HEK293T (cell line): ENCODE measurements around the gene ZNF614.
A peak's percentile ranks its signal among the peaks of the same experiment; 100 is the strongest.
"Not testable (repeated sequence)": the region's sequence is repeated elsewhere in the genome, so short reads cannot be mapped to it uniquely, and the experiment has no call there.

Experiments
- CTCF ChIA-PET: fragments of 350-600 bp; formaldehyde crosslinking; extraction: SDS; loops from one replicate; lab custom pipeline; 2021; ENCODE audit warnings: antibody characterized with exemption, inconsistent platforms; lab: Yijun Ruan, JAX
- POLR2A ChIA-PET: fragments of 350-600 bp; formaldehyde crosslinking; extraction: SDS; loops from one replicate; lab custom pipeline; 2020; ENCODE audit warnings: antibody characterized with exemption, inconsistent platforms; lab: Yijun Ruan, JAX
- DNase-seq: peaks from one replicate; pipeline ENCODE4 v3.0.0; 2012; ENCODE audit warnings: mixed read lengths; ENCODE audit errors: extremely low spot score
- ARNT ChIP-seq: fragments of 450-650 bp; IDR thresholded peaks from 2 replicates; pipeline ENCODE4 v1.6.1; 2017; ENCODE audit warnings: mild to moderate bottlenecking
- BHLHE40 ChIP-seq: fragments of 450-650 bp; IDR thresholded peaks from 2 replicates; pipeline ENCODE4 v1.6.1; 2016; ENCODE audit warnings: mild to moderate bottlenecking, moderate library complexity, borderline replicate concordance
- CTBP1 ChIP-seq: fragments of 450-650 bp; IDR thresholded peaks from 2 replicates; pipeline ENCODE4 v1.6.1; 2016; ENCODE audit warnings: borderline replicate concordance
- ELF4 ChIP-seq: fragments of 450-650 bp; IDR thresholded peaks from 2 replicates; pipeline ENCODE4 v1.6.1; 2017; ENCODE audit warnings: antibody characterized with exemption
- FOXA1 ChIP-seq: fragments of 450-650 bp; IDR thresholded peaks from 2 replicates; pipeline ENCODE4 v1.6.1; 2016; ENCODE audit warnings: mild to moderate bottlenecking
- FOXK2 ChIP-seq: fragments of 450-650 bp; IDR thresholded peaks from 2 replicates; pipeline ENCODE4 v1.6.1; 2016; ENCODE audit warnings: mild to moderate bottlenecking
- FOXM1 ChIP-seq: fragments of 450-650 bp; IDR thresholded peaks from 2 replicates; pipeline ENCODE4 v1.6.1; 2017; ENCODE audit warnings: mild to moderate bottlenecking, borderline replicate concordance
- HDGF ChIP-seq: fragments of 450-650 bp; IDR thresholded peaks from 2 replicates; pipeline ENCODE4 v1.6.1; 2017; ENCODE audit warnings: antibody characterized with exemption, borderline replicate concordance
- L3MBTL2 ChIP-seq: fragments of 450-650 bp; conservative IDR thresholded peaks from 2 replicates; pipeline ENCODE4 v1.6.1; 2016; ENCODE audit warnings: mild to moderate bottlenecking
- LEF1 ChIP-seq: fragments of 450-650 bp; IDR thresholded peaks from 2 replicates; pipeline ENCODE4 v1.6.1; 2017; ENCODE audit warnings: mild to moderate bottlenecking, borderline replicate concordance
- NFRKB ChIP-seq: fragments of 450-650 bp; IDR thresholded peaks from 2 replicates; pipeline ENCODE4 v1.6.1; 2016; ENCODE audit warnings: mild to moderate bottlenecking, moderate library complexity
- PKNOX1 ChIP-seq: fragments of 450-650 bp; IDR thresholded peaks from 2 replicates; pipeline ENCODE4 v1.6.1; 2016
- SP1 ChIP-seq: fragments of 450-650 bp; IDR thresholded peaks from 2 replicates; pipeline ENCODE4 v1.6.1; 2017
- SUZ12 ChIP-seq: fragments of 450-650 bp; IDR thresholded peaks from 2 replicates; pipeline ENCODE4 v1.6.1; 2016; ENCODE audit warnings: mild to moderate bottlenecking
- TARDBP ChIP-seq: fragments of 450-650 bp; IDR thresholded peaks from 2 replicates; pipeline ENCODE4 v1.6.1; 2016
- ZNF384 ChIP-seq: fragments of 450-650 bp; IDR thresholded peaks from 2 replicates; pipeline ENCODE4 v1.6.1; 2016

The ZNF614 gene

GRCh38 chr19:52028027-52028779 is at the start of gene ZNF614:
Gene ZNF614, minus strand, starts transcription at chr19:52028379. Its CDS starts 2,634 bp downstream, at chr19:52025745.
- DNase-seq, result peak; percentile 82
- ChIA-PET POLR2A (interaction anchor here (0.7 to 1.2 kb wide), 2 partner anchors 20 to 21 kb away, joined by 3 to 10 read pairs; partner anchors contain the start of genes ZNF432 and ZNF615), CTCF (no interaction called here)
- no peak for TF ChIP-seq SP1
- peak; percentile 92 for TF ChIP-seq L3MBTL2
- TF ChIP-seq FOXA1, result no peak
- TF ChIP-seq BHLHE40, result no peak
- TF ChIP-seq NFRKB, result peak; percentile 62
- no peak for TF ChIP-seq PKNOX1
- no peak for TF ChIP-seq ARNT
- no peak for TF ChIP-seq SUZ12
- no peak for TF ChIP-seq ZNF384
- no peak for TF ChIP-seq FOXK2
- TF ChIP-seq ELF4, result peak; percentile 40; the same call in 1 of the 2 replicates
- TF ChIP-seq CTBP1, result no peak
- TF ChIP-seq HDGF, result no peak

- no peak for DNase-seq
- POLR2A ChIA-PET, result no interaction called here
- no peak for TF ChIP-seq LEF1
- TF ChIP-seq SP1, result no peak
- TF ChIP-seq FOXA1, result no peak
- no peak for TF ChIP-seq CTBP1
- no peak for TF ChIP-seq SUZ12
- no peak for TF ChIP-seq HDGF
- TF ChIP-seq PKNOX1, result no peak
- TF ChIP-seq NFRKB, result no peak
- TF ChIP-seq ARNT, result no peak
- TF ChIP-seq L3MBTL2, result no peak
- no peak for TF ChIP-seq FOXK2
- TF ChIP-seq BHLHE40, result no peak
- CTCF ChIA-PET, result no interaction called here
Measured at GRCh38 chr19:52070496-52070895, 42.3 kb upstream of the ZNF614 start.

- no peak for DNase-seq
- TF ChIP-seq L3MBTL2 (no peak), FOXM1 (no peak), PKNOX1 (no peak), HDGF (no peak), CTBP1 (no peak), FOXA1 (no peak), SP1 (no peak)
- ChIA-PET CTCF (no interaction called here), POLR2A (no interaction called here)
Measured at GRCh38 chr19:52069653-52070052, 41.5 kb upstream of the ZNF614 start.

- CTCF ChIA-PET, result no interaction called here
- POLR2A ChIA-PET, result no interaction called here
- TF ChIP-seq TARDBP (no peak), HDGF (no peak), ARNT (no peak), NFRKB (no peak)
- DNase-seq, result no peak
Measured at GRCh38 chr19:52066258-52066863, 38.2 kb upstream of the ZNF614 start.

GRCh38 chr19:52065399-52065798 is 37.2 kb upstream of the ZNF614 start:
- no peak for DNase-seq
- TF ChIP-seq ELF4 (no peak), BHLHE40 (no peak), ZNF384 (no peak), FOXM1 (no peak), LEF1 (no peak), L3MBTL2 (no peak), ARNT (no peak), FOXK2 (no peak)
- CTCF ChIA-PET, result no interaction called here
- POLR2A ChIA-PET, result no interaction called here

GRCh38 chr19:52056480-52056879 is 28.3 kb upstream of the ZNF614 start:
- DNase-seq, POLR2A ChIA-PET, CTCF ChIA-PET: not testable (repeated sequence)

GRCh38 chr19:52051736-52052135 is 23.6 kb upstream of the ZNF614 start:
- CTCF ChIA-PET, DNase-seq, POLR2A ChIA-PET: not testable (repeated sequence)
